Measurements from ENCODE around the gene VPS13D.
"Not testable (repeated sequence)": the region's sequence is repeated elsewhere in the genome, so short reads cannot be mapped to it uniquely, and the experiment has no call there.

- not testable (repeated sequence) for TF ChIP-seq CTCF, POLR2A (IDR thresholded peaks at IDR 0.05)
Observed at GRCh38 chr1:12456081-12456480, 226.3 kb downstream of the VPS13D start.

Data from esophagus squamous epithelium (tissue), 4 donors.